ENCODE data around the gene MOB3A. TPM values are rescaled to one million over a fixed set of nuclear protein-coding genes. Genes with fewer than 3 reads are reported as not detected.
A peak's percentile ranks its signal among the peaks of the same experiment; 100 is the strongest.

MOB3A gene
- total RNA-seq, 1 donor from 2014 or later: 69.2 TPM

- Histone ChIP-seq H3K4me3 (peak overlapping the region; percentile 94), H3K27ac (peak overlapping the region; percentile 97), H3K36me3 (peaks cover 59% of the 10 kb centered on the region), H3K9me3 (no peaks in the 10 kb centered on the region), H3K4me1 (peaks cover 78% of the 10 kb centered on the region), H3K27me3 (ENCODE audit: low read depth) (no peaks in the 10 kb centered on the region)
- no peak for TF ChIP-seq CTCF (IDR thresholded peaks at IDR 0.05)
- intact Hi-C loops (cut with DNase I): no loop called here
- ATAC-seq: no peak
- no peak for DNase-seq
Observed at GRCh38 chr19:2048104-2048958, 47.8 kb downstream of the MOB3A start.

- Histone ChIP-seq H3K27me3 (ENCODE audit: low read depth) (no peaks in the 10 kb centered on the region), H3K9me3 (no peaks in the 10 kb centered on the region), H3K4me3 (peak overlapping the region; percentile 94), H3K27ac (peak overlapping the region; percentile 97), H3K4me1 (peaks cover 84% of the 10 kb centered on the region), H3K36me3 (peaks cover 64% of the 10 kb centered on the region)
- no peak for TF ChIP-seq CTCF (IDR thresholded peaks at IDR 0.05)
- ATAC-seq: no peak
- peak; percentile 78 for DNase-seq
- intact Hi-C loops (cut with DNase I): no loop called here
Observed at GRCh38 chr19:2047449-2048103, 48.5 kb downstream of the MOB3A start.

- H3K4me1 ChIP-seq: peaks cover 84% of the 10 kb centered on the region
- no peaks in the 10 kb centered on the region for H3K9me3 ChIP-seq
- ATAC-seq: no peak
- no peak for DNase-seq
- intact Hi-C loops (cut with DNase I): no loop called here
- no peaks in the 10 kb centered on the region for H3K27me3 ChIP-seq (ENCODE audit: low read depth)
- H3K36me3 ChIP-seq: peaks cover 68% of the 10 kb centered on the region
- peak overlapping the region; percentile 94 for H3K4me3 ChIP-seq
- TF ChIP-seq CTCF (IDR thresholded peaks at IDR 0.05): no peak
- peak overlapping the region; percentile 97 for H3K27ac ChIP-seq
Observed at GRCh38 chr19:2047076-2047448, 49.1 kb downstream of the MOB3A start.

GRCh38 chr19:2046046-2046907 is 49.8 kb downstream of the MOB3A start:
- intact Hi-C loops (cut with DNase I): no loop called here
- DNase-seq: no peak
- peaks cover 84% of the 10 kb centered on the region for H3K4me1 ChIP-seq

More at GRCh38 chr19:2046046-2046907, 49.8 kb downstream of the MOB3A start:
- no peak for TF ChIP-seq CTCF (IDR thresholded peaks at IDR 0.05)
- H3K9me3 ChIP-seq: no peaks in the 10 kb centered on the region
- H3K4me3 ChIP-seq: peak overlapping the region; percentile 6
- no peak for ATAC-seq
- peaks cover 75% of the 10 kb centered on the region for H3K36me3 ChIP-seq
- H3K27ac ChIP-seq: peak overlapping the region; percentile 56
- no peaks in the 10 kb centered on the region for H3K27me3 ChIP-seq (ENCODE audit: low read depth)
